ENCODE measurements around the gene GRID2. TPM values are rescaled to one million over a fixed set of nuclear protein-coding genes. Genes with fewer than 3 reads are reported as not detected.

The GRID2 gene
- total RNA-seq, 1 donor from 2014 or later = not detected

GRCh38 chr4:93212250-93212649, 908.5 kb downstream of the GRID2 start:
- DNase-seq (ENCODE audit: extremely low spot score, unreplicated experiment) = no peak
- no peaks in the 10 kb centered on the region for H3K36me3 Mint-ChIP-seq (ENCODE audit: unreplicated experiment)
- no peak overlapping the region for H3K27ac Mint-ChIP-seq (ENCODE audit: unreplicated experiment)
- H3K27me3 Mint-ChIP-seq (ENCODE audit: unreplicated experiment) = peaks cover 22% of the 10 kb centered on the region
- H3K4me3 Mint-ChIP-seq (ENCODE audit: unreplicated experiment) = no peak overlapping the region
- TF ChIP-seq, protein P1, sequence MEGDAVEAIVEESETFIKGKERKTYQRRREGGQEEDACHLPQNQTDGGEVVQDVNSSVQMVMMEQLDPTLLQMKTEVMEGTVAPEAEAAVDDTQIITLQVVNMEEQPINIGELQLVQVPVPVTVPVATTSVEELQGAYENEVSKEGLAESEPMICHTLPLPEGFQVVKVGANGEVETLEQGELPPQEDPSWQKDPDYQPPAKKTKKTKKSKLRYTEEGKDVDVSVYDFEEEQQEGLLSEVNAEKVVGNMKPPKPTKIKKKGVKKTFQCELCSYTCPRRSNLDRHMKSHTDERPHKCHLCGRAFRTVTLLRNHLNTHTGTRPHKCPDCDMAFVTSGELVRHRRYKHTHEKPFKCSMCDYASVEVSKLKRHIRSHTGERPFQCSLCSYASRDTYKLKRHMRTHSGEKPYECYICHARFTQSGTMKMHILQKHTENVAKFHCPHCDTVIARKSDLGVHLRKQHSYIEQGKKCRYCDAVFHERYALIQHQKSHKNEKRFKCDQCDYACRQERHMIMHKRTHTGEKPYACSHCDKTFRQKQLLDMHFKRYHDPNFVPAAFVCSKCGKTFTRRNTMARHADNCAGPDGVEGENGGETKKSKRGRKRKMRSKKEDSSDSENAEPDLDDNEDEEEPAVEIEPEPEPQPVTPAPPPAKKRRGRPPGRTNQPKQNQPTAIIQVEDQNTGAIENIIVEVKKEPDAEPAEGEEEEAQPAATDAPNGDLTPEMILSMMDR (IDR thresholded peaks at IDR 0.05) = no peak
- H3K9me3 Mint-ChIP-seq (ENCODE audit: unreplicated experiment) = no peaks in the 10 kb centered on the region
- H3K4me1 Mint-ChIP-seq (ENCODE audit: unreplicated experiment) = no peaks in the 10 kb centered on the region

DNA sequence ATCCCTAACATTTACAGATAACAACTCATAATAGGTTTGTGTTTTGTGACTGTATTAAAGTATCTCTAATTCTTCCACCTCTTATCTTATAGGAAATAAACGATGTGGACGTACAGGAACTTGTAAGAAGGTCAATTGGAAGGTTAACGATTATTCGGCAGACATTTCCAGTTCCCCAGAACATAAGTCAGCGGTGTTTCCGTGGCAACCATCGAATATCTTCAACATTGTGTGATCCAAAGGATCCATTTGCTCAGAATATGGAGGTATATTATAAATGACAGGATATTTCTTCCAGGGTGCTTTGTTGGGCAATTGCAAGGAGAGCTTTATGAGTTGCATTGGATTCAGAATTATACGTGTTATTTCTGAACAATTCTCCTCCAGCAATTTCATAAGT, 912.9 kb downstream of the GRID2 start:
- no peaks in the 10 kb centered on the region for H3K9me3 Mint-ChIP-seq (ENCODE audit: unreplicated experiment)
- peaks cover 25% of the 10 kb centered on the region for H3K27me3 Mint-ChIP-seq (ENCODE audit: unreplicated experiment)
- H3K4me3 Mint-ChIP-seq (ENCODE audit: unreplicated experiment) = no peak overlapping the region
- H3K4me1 Mint-ChIP-seq (ENCODE audit: unreplicated experiment) = no peaks in the 10 kb centered on the region
- H3K27ac Mint-ChIP-seq (ENCODE audit: unreplicated experiment) = no peak overlapping the region
- H3K36me3 Mint-ChIP-seq (ENCODE audit: unreplicated experiment) = no peaks in the 10 kb centered on the region
- no peak for DNase-seq (ENCODE audit: extremely low spot score, unreplicated experiment)
- TF ChIP-seq, protein P1 (IDR thresholded peaks at IDR 0.05) = no peak

GRCh38 chr4:93217431-93217830, 913.7 kb downstream of the GRID2 start:
- Mint-ChIP-seq H3K9me3 (ENCODE audit: unreplicated experiment) (no peaks in the 10 kb centered on the region), H3K27me3 (ENCODE audit: unreplicated experiment) (peaks cover 23% of the 10 kb centered on the region), H3K4me1 (ENCODE audit: unreplicated experiment) (no peaks in the 10 kb centered on the region), H3K36me3 (ENCODE audit: unreplicated experiment) (no peaks in the 10 kb centered on the region), H3K27ac (ENCODE audit: unreplicated experiment) (no peak overlapping the region), H3K4me3 (ENCODE audit: unreplicated experiment) (no peak overlapping the region)
- no peak for DNase-seq (ENCODE audit: extremely low spot score, unreplicated experiment)
- TF ChIP-seq, protein P1 (IDR thresholded peaks at IDR 0.05) = no peak

DNA sequence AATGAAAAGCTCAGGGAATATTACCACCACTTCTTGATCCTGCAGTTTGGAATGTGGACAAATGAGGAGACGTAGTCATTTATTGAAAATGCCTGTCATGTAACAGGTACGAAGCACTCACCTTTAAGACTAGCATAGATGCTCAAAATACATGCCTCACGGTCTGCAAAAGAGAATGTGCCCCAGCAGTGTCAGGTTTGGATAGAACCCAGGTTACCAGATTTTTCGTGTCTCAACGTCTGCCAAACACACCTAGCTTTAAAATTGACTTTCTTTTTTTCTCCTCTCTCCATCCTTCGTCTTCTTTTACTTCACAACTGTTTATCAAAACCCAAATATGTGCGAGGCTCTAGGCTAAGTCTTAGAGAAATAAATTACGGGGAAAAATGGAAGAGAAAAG, 918.0 kb downstream of the GRID2 start:
- Mint-ChIP-seq H3K9me3 (ENCODE audit: unreplicated experiment) (peaks cover 4% of the 10 kb centered on the region), H3K27ac (ENCODE audit: unreplicated experiment) (no peak overlapping the region), H3K27me3 (ENCODE audit: unreplicated experiment) (peaks cover 17% of the 10 kb centered on the region), H3K4me1 (ENCODE audit: unreplicated experiment) (no peaks in the 10 kb centered on the region), H3K4me3 (ENCODE audit: unreplicated experiment) (no peak overlapping the region), H3K36me3 (ENCODE audit: unreplicated experiment) (no peaks in the 10 kb centered on the region)
- TF ChIP-seq, protein P1 (IDR thresholded peaks at IDR 0.05) = no peak
- DNase-seq (ENCODE audit: extremely low spot score, unreplicated experiment) = no peak

DNA sequence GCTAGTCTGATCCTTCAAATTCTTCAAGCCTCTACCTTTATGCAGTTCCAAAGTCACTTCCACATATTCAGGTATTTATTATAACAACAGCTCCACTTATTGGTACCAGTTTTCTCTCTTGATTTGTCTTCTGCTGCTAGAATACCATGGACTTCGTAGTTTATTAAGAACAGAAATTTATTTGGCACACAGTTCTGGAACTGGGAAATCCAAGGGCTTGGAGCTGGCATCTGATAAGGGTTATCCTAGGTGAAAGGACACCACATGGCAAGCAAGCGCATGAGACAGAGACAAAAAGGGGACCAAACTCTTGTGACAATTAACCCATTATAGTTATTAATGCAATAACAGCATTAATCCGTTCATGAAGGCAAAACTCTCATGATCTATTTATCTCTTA, 924.3 kb downstream of the GRID2 start:
- H3K27ac Mint-ChIP-seq (ENCODE audit: unreplicated experiment) = no peak overlapping the region
- H3K9me3 Mint-ChIP-seq (ENCODE audit: unreplicated experiment) = peaks cover 4% of the 10 kb centered on the region
- no peaks in the 10 kb centered on the region for H3K36me3 Mint-ChIP-seq (ENCODE audit: unreplicated experiment)
- DNase-seq (ENCODE audit: extremely low spot score, unreplicated experiment) = no peak
- TF ChIP-seq, protein P1 (IDR thresholded peaks at IDR 0.05) = no peak
- no peaks in the 10 kb centered on the region for H3K4me1 Mint-ChIP-seq (ENCODE audit: unreplicated experiment)
- peaks cover 11% of the 10 kb centered on the region for H3K27me3 Mint-ChIP-seq (ENCODE audit: unreplicated experiment)
- H3K4me3 Mint-ChIP-seq (ENCODE audit: unreplicated experiment) = no peak overlapping the region
